Smooth muscle cell (in vitro differentiated cells): ENCODE measurements around the gene TMEM273. TPM values are rescaled to one million over a fixed set of nuclear protein-coding genes. Genes with fewer than 3 reads are reported as not detected.

Experiments
- DNase-seq: peaks from one replicate; lab custom pipeline; 2025; ENCODE audit not compliant: unreplicated experiment; lab: John Stamatoyannopoulos, UW
- H2AFZ ChIP-seq: fragments of 200-600 bp; sonication (generic); 2 replicates; pipeline ENCODE4 v1.6.0; 2016; ENCODE audit warnings: antibody characterized with exemption, low read depth, mild to moderate bottlenecking
- H3F3A ChIP-seq: fragments of 200-600 bp; sonication (generic); 2 replicates; pipeline ENCODE4 v1.6.0; 2017; ENCODE audit warnings: antibody characterized with exemption, low read depth
- H3K27ac ChIP-seq: fragments of 200-600 bp; sonication (generic); 2 replicates; pipeline ENCODE4 v1.5.1; 2016; ENCODE audit warnings: low read depth, mild to moderate bottlenecking
- H3K27me3 ChIP-seq: fragments of 200-600 bp; sonication (generic); 2 replicates; pipeline ENCODE4 v1.6.1; 2016; ENCODE audit warnings: low read depth, mild to moderate bottlenecking
- H3K36me3 ChIP-seq: fragments of 200-600 bp; sonication (generic); 2 replicates; pipeline ENCODE4 v1.5.1; 2016; ENCODE audit warnings: low read depth
- H3K4me1 ChIP-seq: fragments of 200-600 bp; sonication (generic); 2 replicates; pipeline ENCODE4 v1.5.1; 2016; ENCODE audit warnings: low read depth
- H3K4me2 ChIP-seq: fragments of 200-600 bp; sonication (generic); 2 replicates; pipeline ENCODE4 v1.6.0; 2016; ENCODE audit warnings: mild to moderate bottlenecking
- H3K4me3 ChIP-seq: fragments of 200-600 bp; sonication (generic); 2 replicates; pipeline ENCODE4 v1.5.1; 2016; ENCODE audit warnings: mild to moderate bottlenecking
- H3K79me2 ChIP-seq: fragments of 200-600 bp; sonication (generic); 2 replicates; pipeline ENCODE4 v1.6.0; 2016; ENCODE audit warnings: low read depth, mild to moderate bottlenecking
- H3K9ac ChIP-seq: fragments of 200-600 bp; sonication (generic); 2 replicates; pipeline ENCODE4 v1.6.0; 2016; ENCODE audit warnings: low read depth
- H3K9me3 ChIP-seq: fragments of 200-600 bp; sonication (generic); replicated peaks from 2 replicates; pipeline ENCODE4 v1.5.1; 2016; ENCODE audit warnings: low read depth
- H4K20me1 ChIP-seq: fragments of 200-600 bp; sonication (generic); 2 replicates; pipeline ENCODE4 v1.6.0; 2016; ENCODE audit warnings: low read depth
- CTCF ChIP-seq: fragments of 200-600 bp; sonication (generic); IDR thresholded peaks from 2 replicates; pipeline ENCODE4 v1.5.1; 2017; ENCODE audit warnings: borderline replicate concordance, mild to moderate bottlenecking, antibody characterized with exemption; ENCODE audit not compliant: insufficient read depth, poor library complexity, severe bottlenecking
- WGBS: methylation state at CpG from one replicate; pipeline ENCODE4 v1.1.7; 2016; ENCODE audit warnings: low lambda C conversion rate; 5-methylcytosine and 5-hydroxymethylcytosine counted together
- polyA plus RNA-seq: library from polyadenylated mRNA; unstranded; fragments of >200 nt; fragmentation: Nextera tagmentation; extraction: Ambion mirVana; gene quantifications from 2 replicates; pipeline ENCODE4 v1.2.1, GENCODE V29; 2016
- total RNA-seq: library from RNA; depleted of rRNA; stranded (reverse); fragments of >200 nt; gene quantifications from 2 replicates; pipeline ENCODE4 v1.2.3, GENCODE V29; 2014

Gene TMEM273
- total and polyA plus RNA-seq, 2 experiments from 2014 or later: 0.09 TPM; not detected in 1

DNA sequence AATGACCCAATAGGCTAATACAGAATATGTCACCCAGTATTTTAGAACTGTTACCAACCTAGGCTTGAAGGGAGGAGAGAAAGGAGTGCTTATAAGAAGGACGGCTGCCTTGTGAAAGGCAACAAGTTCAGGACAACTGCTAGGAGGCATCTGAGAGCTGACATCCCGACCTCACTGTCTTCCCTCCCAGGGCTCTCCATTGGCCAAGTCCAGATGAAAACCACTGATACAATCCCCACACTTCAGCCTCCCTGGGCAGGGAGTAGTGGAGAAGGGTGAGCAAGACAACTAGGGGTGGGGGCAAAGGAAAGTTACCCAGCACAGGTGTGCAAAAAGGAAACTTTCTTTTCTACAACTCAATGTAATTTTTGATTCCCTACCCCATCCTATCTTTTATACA, 29.5 kb upstream of the TMEM273 start:
- no peak for DNase-seq
- WGBS: 65% methylated on average over 2 of the region's 2 CpGs

DNA sequence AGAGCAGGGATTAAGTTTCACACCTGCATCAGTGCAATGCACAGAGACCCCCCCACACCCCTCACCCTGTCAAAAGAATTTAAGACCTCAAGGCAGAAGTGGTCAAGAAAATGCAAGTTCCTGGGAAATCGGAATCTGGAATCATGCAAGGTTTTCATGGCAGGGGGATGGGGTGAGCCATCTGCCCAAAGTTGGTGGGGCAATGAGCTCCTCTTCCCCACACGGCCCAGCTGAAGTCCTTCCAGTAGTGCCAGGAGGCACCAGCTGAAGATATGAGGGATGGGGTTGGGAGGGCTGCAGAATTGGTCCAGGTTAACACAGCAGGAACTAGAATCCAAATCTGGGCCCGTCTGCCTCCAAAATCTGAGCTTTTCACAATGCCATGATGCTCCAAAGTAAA, 25.0 kb upstream of the TMEM273 start:
- 74% methylated on average over 3 of the region's 3 CpGs for WGBS
- Histone ChIP-seq H3K36me3 (no peaks in the 10 kb centered on the region), H4K20me1 (no peaks in the 10 kb centered on the region), H2AFZ (no peak overlapping the region), H3F3A (no peaks in the 10 kb centered on the region), H3K27ac (no peak overlapping the region), H3K9ac (no peak overlapping the region), H3K4me2 (no peak overlapping the region), H3K79me2 (no peaks in the 10 kb centered on the region), H3K4me1 (no peaks in the 10 kb centered on the region), H3K27me3 (peaks cover 32% of the 10 kb centered on the region), H3K9me3 (no peaks in the 10 kb centered on the region), H3K4me3 (no peak overlapping the region)
- no peak for TF ChIP-seq CTCF
- DNase-seq: no peak

More for the DNA sequence above, 29.5 kb upstream of the TMEM273 start:
- no peak overlapping the region for H3K9ac ChIP-seq
- H3K4me2 ChIP-seq: no peak overlapping the region
- H3K79me2 ChIP-seq: no peaks in the 10 kb centered on the region
- no peaks in the 10 kb centered on the region for H3F3A ChIP-seq
- no peak overlapping the region for H3K4me3 ChIP-seq
- no peak overlapping the region for H2AFZ ChIP-seq
- no peaks in the 10 kb centered on the region for H3K4me1 ChIP-seq
- no peaks in the 10 kb centered on the region for H3K36me3 ChIP-seq
- no peaks in the 10 kb centered on the region for H3K9me3 ChIP-seq
- H3K27ac ChIP-seq: no peak overlapping the region
- peaks cover 37% of the 10 kb centered on the region for H3K27me3 ChIP-seq
- no peaks in the 10 kb centered on the region for H4K20me1 ChIP-seq
- TF ChIP-seq CTCF: no peak

GRCh38 chr10:49212783-49213182, 24.6 kb upstream of the TMEM273 start:
- 45% methylated on average over 1 of the region's 1 CpG for WGBS

More at GRCh38 chr10:49212783-49213182, 24.6 kb upstream of the TMEM273 start:
- H3K4me3 ChIP-seq: no peak overlapping the region
- no peak overlapping the region for H3K9ac ChIP-seq
- H2AFZ ChIP-seq: no peak overlapping the region
- no peaks in the 10 kb centered on the region for H3K79me2 ChIP-seq
- no peaks in the 10 kb centered on the region for H4K20me1 ChIP-seq
- no peaks in the 10 kb centered on the region for H3K36me3 ChIP-seq
- no peaks in the 10 kb centered on the region for H3F3A ChIP-seq
- DNase-seq: no peak
- H3K27me3 ChIP-seq: peaks cover 29% of the 10 kb centered on the region
- no peak overlapping the region for H3K27ac ChIP-seq
- no peak overlapping the region for H3K4me2 ChIP-seq
- TF ChIP-seq CTCF: no peak
- no peaks in the 10 kb centered on the region for H3K4me1 ChIP-seq
- H3K9me3 ChIP-seq: no peaks in the 10 kb centered on the region
